GM19452 (cell line): ENCODE results near the gene GAD2.

Source experiments
- ATAC-seq: cut with Tn5 transposase; IDR thresholded peaks from one replicate; pipeline ENCODE4 v1.9.1; 2021; ENCODE audit not compliant: unreplicated experiment

GAD2 gene

DNA sequence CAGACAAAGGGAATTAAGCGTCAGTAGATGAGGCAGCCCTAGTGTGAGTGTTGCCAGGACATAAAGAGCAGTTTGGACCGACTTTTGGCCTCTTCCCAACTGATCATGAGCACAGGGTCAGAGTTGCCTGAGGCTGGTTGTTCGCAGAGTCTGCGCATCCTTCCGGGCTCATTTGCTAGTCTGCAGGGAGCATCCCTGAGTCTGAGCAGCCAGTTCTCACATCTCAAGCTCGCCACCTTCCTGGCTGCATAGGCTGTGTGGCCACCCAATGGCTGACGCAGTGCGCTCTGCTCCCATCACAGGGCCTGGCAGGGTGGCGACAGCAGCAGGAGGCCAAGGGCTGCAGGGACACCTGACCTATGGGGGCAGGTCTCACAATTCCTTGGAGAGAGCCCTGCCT lies 5.0 kb downstream of the GAD2 start:
- no peak for ATAC-seq

DNA sequence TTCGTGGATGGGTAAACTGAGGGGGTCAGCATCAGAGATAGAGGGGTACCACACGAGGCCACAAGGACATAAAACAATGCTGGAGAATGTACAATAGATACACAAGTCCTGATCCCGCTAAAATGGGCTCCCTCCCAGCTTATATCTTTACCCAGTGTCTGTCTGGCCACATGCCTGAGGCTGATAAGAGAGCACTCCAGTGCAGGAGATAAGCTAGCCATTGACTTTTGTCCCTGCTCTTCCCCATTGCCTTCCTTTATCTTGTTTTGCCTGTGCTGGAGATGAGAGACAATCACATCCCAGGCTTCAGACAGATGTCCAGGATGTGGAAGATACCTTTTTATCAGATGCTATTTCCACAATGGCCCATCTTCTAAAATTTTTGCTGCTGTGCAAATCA lies 6.0 kb downstream of the GAD2 start:
- no peak for ATAC-seq

DNA sequence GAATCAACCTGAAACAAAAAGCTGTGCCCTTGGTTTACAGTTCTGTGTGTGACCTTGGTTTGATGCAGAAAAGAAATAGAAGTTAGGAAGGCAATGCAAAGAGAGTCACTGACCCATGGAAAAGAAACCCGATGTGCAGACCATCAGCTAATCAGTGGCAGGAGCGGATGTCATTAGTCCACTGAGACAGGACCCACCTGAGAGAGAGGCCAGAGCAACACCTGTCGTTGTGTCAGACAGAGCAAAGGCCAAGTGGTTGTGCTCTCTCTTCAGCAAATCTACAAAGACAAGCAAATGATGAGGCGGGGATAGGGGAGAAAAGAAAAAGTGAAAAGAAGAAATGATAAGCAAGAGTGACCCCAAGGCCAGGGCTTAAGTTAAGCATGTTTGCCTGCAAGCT lies 8.7 kb downstream of the GAD2 start:
- ATAC-seq = no peak

DNA sequence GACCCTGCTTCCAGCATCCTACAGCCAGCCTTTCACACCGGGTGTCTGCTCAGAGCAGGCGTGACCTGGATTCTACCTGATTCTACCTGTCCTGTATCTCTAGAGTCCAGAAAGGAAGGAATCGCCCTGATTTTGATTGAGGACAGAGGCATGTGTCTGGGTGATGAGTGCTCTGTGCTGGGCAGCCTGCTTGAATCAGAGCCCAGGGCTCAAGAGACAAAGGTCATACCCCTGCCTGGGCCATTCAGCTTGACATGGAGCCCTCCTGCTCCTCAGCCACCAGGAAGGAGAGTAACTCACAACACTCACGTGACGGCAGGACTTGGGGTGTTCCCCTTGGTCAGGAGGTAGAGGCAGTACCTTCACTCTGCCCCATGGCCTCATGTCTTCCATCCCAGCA lies 11.2 kb downstream of the GAD2 start:
- no peak for ATAC-seq

DNA sequence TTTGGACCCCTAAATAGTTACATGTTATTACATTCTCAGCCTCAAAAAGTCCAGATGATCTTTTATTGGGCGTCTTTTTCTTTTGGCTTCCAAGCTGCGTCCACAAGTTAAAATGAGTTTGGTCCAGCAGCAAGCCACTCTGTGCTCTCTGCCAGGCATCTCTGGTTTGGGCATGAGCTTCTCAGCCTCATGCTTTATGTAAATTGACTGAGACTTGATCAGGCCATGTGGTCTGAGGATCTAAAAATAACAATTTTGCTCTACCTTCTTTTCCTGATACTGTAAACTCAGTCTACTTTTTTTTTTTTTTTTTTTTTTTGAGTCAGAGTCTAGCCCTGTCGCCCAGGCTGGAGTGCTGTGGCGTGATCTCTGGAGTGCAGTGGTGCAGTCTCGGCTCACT lies 15.6 kb downstream of the GAD2 start:
- no peak for ATAC-seq

DNA sequence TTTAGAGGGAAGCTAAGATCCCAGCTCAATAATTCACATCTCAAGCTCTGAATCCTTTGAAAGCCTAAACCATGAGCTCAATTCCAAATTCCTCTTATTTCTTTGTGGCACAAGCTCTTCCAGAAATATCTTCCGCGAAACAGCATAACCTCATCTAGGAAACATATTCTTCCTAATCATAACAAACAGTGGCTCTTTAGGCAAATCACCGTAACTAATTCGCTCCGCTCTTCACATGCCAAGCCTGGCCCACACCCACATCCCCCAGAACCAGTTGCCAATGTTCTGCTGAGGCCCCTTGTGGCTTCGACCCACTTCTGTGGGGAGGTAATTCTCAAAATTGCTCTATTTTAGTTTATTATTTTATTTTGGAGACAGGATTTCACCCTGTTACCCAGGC lies 19.2 kb downstream of the GAD2 start:
- no peak for ATAC-seq

DNA sequence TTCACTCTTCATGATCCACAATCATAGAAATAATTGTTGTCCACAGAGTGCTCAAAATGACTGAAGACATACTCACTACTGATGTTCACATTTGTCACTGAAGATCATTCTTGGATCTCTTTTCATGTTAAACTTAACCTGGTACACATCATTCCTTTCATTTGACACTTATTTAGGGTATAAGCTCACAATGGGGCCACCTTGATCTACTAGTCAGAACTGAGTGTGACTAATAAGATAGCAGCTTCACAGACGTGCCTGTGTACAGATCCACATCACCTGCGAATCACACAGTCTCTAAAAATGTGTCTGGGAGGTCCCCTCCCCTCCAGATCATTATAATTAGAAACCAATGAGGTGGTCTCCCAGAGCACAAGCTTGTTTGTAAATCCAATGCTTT lies 21.8 kb downstream of the GAD2 start:
- ATAC-seq = no peak

DNA sequence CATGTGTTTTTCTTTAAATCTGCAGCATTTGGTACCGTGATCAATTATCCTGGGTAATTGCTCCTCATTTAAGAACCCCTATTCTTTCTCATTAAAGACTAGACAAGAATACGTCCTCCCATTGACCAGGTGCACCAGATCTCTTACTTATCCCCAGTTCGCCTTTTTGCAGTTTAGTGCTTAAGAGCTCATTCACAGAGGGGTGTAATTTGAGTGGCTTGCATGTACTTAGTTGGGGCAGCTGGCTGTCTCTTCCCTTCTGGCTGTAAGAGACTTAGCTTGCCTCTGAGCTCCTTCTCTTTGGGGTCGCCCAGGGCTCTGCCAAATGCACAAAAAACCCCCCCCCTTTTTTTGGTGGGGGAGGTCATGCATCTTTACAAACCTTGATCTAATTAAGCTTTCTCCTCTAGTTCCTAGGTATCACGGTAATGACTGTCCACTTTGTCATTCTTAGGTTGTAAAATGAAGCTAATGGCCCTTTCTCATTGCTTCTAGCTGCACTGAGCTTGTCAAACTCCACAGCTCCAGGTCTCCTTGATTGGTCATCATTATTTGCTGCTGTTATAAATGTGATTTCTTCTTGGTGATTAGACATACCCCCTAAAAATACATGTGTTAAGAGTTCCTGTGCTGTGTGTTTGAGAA lies 26.3 kb downstream of the GAD2 start:
- ATAC-seq = no peak

DNA sequence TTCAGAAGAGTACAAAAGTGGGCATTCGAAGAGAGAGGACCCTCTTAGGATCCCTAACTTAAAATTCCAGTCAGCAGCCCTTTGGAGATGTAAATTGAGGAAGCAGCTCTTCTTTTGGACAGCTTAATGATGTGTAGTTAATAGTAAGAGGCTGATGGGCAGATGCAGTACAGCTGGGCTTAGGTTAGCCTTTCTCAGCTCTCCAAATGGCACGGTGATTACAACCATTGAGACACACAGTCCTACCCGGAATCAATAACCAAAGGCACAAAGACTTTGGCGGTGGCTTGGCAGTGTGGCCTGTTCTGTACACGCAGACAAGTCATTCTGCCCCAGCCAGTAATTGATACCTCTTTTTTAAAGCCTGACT lies 26.8 kb downstream of the GAD2 start:
- no peak for ATAC-seq

DNA sequence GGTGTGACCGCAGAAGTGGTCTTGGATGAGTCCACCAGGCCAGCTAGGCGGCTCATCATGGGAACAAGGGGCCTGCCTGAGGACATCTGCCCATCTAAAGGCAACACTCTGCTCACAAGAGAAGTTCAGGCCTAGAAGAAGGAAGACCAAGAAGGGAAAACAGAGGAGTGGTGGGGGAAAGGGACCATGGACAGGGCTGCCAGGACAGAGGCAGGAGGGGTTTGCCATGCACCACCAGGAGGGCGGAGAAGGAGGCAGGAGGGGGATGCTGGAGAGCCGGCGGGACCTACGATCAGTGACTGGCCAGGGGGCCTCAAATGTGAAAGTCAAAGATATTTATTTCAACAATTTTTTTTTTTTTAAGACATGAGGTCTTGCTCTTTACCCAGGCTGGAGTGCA lies 33.1 kb downstream of the GAD2 start:
- no peak for ATAC-seq

DNA sequence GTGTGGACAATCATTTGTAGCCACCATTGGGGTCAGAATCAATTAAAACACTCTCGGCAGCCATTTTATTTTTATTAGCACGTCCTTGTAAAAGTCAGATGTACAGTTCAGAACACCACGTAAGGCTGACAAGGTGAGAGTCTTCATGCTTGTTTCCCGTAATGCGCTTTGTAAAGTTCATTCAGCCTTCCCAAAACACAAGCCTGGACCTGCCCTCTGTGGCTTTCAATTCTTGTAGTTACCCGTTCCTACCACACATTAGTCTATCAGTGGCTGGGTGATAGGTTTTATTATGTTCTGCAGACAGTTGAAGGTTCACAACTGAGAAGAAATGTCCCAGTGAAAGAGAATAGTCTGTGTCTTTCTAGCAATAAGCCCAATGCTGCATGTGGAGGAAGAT lies 35.4 kb downstream of the GAD2 start:
- no peak for ATAC-seq

DNA sequence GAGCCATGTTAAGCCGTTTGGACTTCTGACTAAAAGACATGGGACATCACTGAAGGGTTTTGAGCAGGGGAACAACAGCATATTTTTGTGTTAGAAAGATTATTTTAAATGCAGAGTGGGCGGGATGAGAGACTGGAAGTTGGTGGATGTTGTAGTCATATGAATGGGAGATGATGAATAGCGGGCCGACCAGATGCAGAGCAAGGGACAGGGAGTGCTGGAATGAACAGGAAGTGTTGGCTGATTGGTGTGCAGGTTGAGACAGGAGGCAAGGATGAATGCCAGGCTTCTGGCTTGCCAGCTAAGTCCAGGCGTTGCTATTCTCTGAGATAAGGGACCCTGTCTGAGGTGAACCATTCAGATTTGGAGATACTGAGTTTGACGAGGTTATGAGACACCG lies 38.0 kb downstream of the GAD2 start:
- ATAC-seq = no peak

DNA sequence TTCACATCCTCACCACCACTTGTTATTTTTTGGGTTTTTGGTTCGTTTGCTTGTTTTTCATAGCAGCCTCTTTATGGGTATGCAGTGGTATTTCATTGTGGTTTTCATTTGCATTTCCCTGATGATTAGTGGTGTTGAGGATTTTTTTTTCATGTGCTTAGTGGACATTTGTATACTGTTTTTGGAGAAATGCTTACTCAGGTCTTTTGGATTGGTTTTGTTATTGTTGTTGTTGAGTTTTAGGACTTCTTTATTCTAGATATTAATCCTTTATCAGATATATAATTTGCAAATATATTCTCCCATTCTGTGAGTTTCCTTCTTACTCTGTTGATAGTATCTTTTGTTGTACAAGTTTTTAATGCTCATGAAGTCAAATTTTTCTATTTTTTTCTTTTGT lies 42.8 kb downstream of the GAD2 start:
- ATAC-seq = no peak

DNA sequence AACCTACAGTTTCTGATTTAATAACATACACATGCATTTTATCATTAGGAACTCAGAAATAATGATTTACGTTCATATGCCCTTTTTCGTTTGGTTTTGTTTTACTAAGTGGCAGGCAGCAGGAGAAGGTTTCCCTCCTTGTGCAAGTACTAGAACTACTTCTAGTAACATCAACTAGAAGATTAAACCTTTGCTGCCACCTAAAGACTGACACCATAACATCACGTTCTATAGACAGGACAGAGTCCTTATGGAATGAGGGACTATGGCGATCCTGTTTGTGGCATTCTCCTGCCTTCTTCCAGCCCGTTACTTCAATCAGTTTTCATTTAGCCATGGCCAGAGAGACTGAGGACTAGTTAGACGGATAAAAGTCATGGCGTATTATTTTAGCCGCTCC lies 53.2 kb downstream of the GAD2 start:
- no peak for ATAC-seq

DNA sequence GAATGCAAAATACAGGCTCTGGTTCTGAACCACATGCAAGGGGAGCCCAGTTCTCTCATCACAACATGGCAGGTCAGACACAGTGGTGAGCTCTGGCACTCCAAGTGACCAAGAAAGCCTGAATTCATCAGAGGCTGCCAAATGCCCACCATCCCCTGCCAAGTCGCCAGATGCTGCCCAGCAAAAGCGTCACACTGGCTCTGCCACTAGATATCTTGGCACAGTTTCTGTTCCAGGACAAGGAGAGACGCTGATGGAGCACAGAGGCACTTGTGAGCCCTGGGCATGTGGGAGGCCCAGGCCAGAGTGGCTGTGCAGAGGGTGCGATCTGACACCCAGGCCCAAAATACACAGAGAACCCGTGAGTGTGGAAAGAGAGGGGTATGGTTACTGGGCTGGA lies 57.8 kb downstream of the GAD2 start:
- no peak for ATAC-seq

DNA sequence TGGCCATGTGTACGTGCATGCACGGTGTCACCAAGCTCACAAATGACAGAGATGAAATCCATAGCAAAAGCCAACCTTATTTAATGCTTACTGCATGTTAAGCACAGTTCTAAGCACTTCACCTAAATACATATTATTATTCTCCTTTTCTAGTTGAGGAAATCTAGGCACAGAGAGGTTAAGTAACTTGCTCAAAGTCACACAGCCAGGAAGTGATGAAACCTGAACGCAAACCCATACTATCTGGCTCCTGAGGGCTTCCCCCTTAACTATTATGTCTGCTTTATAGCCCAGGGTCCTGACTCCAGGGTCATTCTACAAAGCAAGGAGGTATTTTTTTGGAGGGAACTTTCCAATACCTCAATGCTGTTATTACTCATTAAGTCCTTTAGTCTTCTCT lies 61.7 kb downstream of the GAD2 start:
- ATAC-seq = no peak

DNA sequence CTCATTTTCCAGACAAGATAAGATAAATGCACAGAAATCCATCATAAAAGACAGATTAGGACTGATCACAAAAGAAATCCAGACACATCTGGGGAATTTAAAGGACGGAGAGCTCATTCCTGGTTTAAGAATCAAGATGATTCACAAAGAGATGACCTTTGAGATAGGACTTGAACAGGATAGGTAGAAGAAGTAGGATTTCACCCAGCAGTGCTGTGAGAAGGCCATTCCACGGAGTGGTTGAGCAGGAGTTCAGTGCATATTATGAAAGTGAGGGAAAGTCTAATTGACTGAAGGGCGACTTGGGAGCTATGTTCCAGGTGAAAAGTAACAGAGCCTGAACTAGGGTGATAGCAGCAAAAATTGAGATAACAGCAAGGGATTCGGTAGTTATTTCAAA lies 73.7 kb downstream of the GAD2 start:
- no peak for ATAC-seq

DNA sequence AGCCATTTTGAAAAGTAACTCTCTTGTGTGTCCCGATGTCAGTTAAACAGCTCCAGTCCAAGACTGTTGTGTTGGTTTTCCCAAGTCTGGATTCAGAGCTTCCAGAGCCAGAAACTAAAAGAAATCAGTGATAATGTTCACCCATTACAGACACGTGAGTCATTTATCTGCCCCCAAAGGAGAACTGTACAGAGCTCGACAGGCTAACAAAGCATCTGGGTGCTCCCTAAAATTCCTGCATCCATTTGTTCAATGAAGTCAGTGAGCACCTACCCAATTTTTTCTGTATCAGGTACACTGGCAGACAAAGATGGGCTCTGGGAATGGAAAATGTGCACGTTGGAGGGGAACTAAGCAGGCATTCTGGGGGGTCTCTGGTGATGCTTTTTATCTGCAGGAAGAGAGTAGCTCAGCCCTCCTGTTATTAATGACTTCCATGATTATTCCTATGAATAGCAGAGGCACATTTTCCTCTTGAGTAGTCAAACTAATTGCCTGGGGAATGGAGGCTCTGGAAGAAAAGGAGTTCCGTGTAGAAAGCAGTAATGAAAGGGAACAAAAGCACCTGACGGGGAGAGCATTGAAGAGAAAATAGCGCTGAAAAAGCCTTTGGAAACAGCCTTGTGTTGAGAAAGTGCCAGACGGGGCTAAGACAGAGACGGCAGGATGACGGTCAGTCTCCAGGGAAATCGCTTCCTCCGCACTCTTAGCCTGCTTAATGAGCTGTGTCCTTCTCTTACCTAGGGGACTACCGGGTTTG lies 75.3 kb downstream of the GAD2 start:
- ATAC-seq = no peak

DNA sequence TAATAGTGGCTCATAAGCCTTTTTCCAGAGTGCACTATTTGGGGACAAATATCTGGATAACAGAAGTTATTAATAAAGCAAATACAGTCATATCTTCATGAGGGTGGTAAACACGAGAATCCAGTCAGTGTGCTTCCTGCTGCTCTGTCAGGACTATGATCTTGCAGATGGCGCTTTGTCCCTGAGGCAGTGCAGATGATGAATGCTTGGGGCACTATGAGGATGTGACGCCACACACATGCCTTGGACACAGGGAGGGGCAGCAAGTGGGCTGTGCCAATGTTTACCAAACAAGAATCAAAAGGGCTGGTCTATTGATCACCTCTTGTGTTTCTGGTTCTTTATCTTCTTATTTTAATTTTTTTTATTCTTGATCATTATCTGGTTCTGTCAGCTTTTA lies 79.8 kb downstream of the GAD2 start:
- ATAC-seq = no peak

DNA sequence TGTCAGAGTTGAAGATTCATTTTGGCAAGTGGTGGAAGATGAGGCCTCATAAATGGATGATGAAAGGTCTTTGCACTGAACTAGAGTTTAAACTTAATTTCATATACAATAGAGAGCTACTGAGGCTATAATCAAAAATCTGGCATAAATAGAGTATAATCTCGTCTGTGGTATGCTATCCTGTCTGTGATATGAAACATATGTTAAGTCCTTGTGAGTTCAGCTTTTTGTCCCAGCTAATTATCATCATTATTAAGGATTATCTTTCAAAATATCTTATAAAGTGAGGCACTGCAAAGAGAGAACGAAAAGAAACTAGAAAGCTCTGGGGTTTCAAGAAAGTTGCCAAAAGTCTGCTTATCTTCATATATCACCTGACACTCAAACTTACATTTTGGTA lies 83.4 kb downstream of the GAD2 start:
- ATAC-seq = no peak

DNA sequence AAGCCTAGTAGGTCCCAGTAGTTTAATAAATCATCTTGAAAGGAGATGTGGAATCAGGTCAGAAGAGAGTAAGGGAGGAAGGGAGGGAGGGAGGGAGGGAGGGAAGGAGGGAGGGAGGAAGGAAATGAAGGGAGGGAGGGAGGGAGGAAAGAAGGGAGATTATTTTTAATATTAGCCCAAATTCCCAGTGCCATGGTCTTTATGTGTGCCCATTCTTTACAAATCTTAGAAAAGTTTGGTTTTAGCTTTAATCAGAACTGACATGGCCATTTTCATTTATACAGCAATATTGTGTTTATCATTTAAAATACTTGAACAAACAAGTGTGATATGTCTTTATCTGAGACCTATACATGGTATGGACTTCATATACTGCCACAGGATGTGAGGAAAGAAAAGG lies 86.8 kb downstream of the GAD2 start:
- no peak for ATAC-seq

DNA sequence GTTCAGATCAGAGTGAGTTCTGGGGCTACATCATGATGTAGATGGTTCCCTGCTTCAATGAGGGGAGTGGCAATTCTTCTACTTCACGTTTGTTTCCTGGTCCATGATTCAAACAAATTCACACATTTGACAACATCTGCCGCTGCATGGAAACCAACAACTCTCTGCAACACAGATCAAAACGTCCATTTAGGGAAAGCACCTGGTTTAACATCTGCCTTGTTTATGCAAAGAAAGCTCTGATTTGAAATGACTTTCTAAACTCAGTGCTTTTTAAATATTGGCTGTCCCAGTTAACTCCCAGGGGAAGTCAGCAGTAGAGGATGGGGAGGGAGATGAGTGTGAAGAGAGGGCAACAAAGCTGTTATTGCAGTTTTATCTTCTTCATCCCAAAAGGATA lies 93.8 kb downstream of the GAD2 start:
- ATAC-seq = no peak

DNA sequence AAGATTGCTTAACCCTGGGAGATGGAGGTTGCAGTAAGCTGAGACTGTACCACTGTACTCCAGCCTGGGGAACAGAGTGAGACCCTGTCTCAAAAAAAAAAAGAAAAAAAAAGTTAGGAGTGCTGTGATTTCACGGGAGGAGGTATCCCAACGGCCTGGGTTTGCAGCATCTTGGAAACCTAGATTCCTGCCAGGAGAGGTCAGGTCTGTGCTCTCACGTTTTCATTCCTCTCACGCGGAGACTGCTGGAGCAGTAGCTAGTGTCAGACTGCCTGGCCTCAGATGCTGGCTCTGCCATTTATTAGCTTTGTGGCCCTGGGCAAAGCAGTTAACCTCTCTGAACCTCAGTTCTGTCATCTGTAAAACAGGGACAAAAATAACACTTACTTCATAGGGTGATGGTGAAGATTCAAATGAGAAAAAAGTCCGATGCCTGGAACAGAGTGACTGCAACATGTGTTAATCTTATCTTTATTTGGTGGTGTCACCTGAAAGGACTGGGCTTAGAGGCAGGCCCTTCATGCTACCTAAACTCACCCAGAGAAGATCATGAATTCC lies 94.9 kb downstream of the GAD2 start:
- no peak for ATAC-seq
